NCI-H2171 treated with DMSO at 0.1 percent for 48 hours (cell line): Measurements from ENCODE around the gene PDHX.
A peak's percentile ranks its signal among the peaks of the same experiment; 100 is the strongest.

ENCODE experiments used
- DNase-seq: peaks from one replicate; lab custom pipeline; 2025; lab: John Stamatoyannopoulos, UW

The PDHX gene

GRCh38 chr11:34957206-34957605 lies 40.8 kb downstream of the PDHX start:
- DNase-seq = no peak

- no peak for DNase-seq
These were observed 41.2 kb downstream of the PDHX start for GRCh38 chr11:34957606-34958005.

GRCh38 chr11:34959770-34960169 lies 43.4 kb downstream of the PDHX start:
- no peak for DNase-seq

GRCh38 chr11:34960277-34960676 lies 43.9 kb downstream of the PDHX start:
- no peak for DNase-seq

GRCh38 chr11:34962034-34962433 lies 45.6 kb downstream of the PDHX start:
- DNase-seq = no peak

- DNase-seq = no peak
These were observed 46.9 kb downstream of the PDHX start for GRCh38 chr11:34963351-34963750.

- no peak for DNase-seq
These were observed 48.4 kb downstream of the PDHX start for GRCh38 chr11:34964610-34965331.

GRCh38 chr11:34968862-34969261 lies 52.4 kb downstream of the PDHX start:
- no peak for DNase-seq

- no peak for DNase-seq
These were observed 53.6 kb downstream of the PDHX start for GRCh38 chr11:34970033-34970432.

GRCh38 chr11:34970480-34970879 lies 54.1 kb downstream of the PDHX start:
- no peak for DNase-seq

- DNase-seq = no peak
These were observed 55.5 kb downstream of the PDHX start for GRCh38 chr11:34971928-34972327.

GRCh38 chr11:34972366-34972765 lies 55.9 kb downstream of the PDHX start:
- no peak for DNase-seq

- DNase-seq = no peak
These were observed 56.5 kb downstream of the PDHX start for GRCh38 chr11:34972892-34973291.

GRCh38 chr11:34975482-34975881 lies 59.1 kb downstream of the PDHX start:
- peak; percentile 18 for DNase-seq

- DNase-seq = no peak
These were observed 60.2 kb downstream of the PDHX start for GRCh38 chr11:34976496-34977088.

GRCh38 chr11:34977089-34977912 lies 60.9 kb downstream of the PDHX start:
- DNase-seq = no peak

- DNase-seq = no peak
These were observed 62.1 kb downstream of the PDHX start for GRCh38 chr11:34978236-34979191.

- no peak for DNase-seq
These were observed 68.1 kb downstream of the PDHX start for GRCh38 chr11:34984514-34984913.

- no peak for DNase-seq
These were observed 70.6 kb downstream of the PDHX start for GRCh38 chr11:34986883-34987520.

- no peak for DNase-seq
These were observed 71.2 kb downstream of the PDHX start for GRCh38 chr11:34987617-34988016.
